Measurements from ENCODE around the gene LENG1.

LENG1 gene

DNA sequence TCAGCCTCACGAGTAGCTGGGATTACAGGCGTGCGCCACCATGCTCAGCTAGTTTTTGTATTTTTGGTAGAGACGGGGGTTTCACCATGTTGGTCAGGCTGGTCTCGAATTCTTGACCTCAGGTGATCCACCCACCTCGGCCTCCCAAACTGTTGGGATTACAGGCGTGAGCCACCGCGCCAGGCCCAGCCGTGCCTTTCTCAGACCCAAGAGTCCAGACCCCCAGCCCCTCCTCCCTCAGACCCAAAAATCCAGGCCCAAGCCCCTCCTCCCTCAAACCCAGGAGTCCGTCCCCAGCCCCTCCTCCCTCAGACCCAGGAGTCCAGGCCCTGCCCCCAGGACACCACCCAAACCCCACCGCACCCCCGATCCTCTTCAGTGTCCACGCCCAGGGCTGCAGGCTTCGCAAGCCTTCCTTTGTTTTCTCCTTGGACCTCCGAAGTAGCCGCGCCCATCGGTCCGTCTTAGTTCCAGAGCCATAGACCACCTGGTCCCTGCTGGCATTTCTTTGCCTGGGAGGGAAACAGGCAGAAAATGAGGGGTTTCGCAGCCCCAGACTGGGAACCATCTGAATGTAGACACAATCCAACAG, 9.7 kb upstream of the LENG1 start:
- Histone ChIP-seq H3K9me3 (replicated peaks; ENCODE audit: insufficient read depth, low read length) (no peaks in the 10 kb centered on the region), H3K9me2 (replicated peaks; ENCODE audit: insufficient read depth, low read length) (no peaks in the 10 kb centered on the region), H2AFZ (ENCODE audit: low read length) (no peak overlapping the region), H3K9ac (ENCODE audit: low read length) (no peak overlapping the region), H3K79me2 (ENCODE audit: low read length) (no peaks in the 10 kb centered on the region), H3K4me1 (ENCODE audit: low read length) (peaks cover 4% of the 10 kb centered on the region; the same call in 1 of the 2 replicates), H3K36me3 (replicated peaks; ENCODE audit: insufficient read depth, low read length) (no peaks in the 10 kb centered on the region), H3K27me3 (replicated peaks; ENCODE audit: insufficient read depth, low read length) (peaks cover 22% of the 10 kb centered on the region), H3K27ac (ENCODE audit: low read length) (no peak overlapping the region), H4K20me1 (ENCODE audit: insufficient read depth, low read length) (no peaks in the 10 kb centered on the region), H3K4me3 (ENCODE audit: low read length) (no peak overlapping the region), H3F3A (ENCODE audit: insufficient read depth, low read length) (no peaks in the 10 kb centered on the region), H3K4me2 (ENCODE audit: low read depth, low read length) (no peak overlapping the region)
- no peak for DNase-seq
- TF ChIP-seq, protein P1, sequence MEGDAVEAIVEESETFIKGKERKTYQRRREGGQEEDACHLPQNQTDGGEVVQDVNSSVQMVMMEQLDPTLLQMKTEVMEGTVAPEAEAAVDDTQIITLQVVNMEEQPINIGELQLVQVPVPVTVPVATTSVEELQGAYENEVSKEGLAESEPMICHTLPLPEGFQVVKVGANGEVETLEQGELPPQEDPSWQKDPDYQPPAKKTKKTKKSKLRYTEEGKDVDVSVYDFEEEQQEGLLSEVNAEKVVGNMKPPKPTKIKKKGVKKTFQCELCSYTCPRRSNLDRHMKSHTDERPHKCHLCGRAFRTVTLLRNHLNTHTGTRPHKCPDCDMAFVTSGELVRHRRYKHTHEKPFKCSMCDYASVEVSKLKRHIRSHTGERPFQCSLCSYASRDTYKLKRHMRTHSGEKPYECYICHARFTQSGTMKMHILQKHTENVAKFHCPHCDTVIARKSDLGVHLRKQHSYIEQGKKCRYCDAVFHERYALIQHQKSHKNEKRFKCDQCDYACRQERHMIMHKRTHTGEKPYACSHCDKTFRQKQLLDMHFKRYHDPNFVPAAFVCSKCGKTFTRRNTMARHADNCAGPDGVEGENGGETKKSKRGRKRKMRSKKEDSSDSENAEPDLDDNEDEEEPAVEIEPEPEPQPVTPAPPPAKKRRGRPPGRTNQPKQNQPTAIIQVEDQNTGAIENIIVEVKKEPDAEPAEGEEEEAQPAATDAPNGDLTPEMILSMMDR (IDR thresholded peaks at IDR 0.05; ENCODE audit: low read length) = no peak

GRCh38 chr19:54168174-54168917, 8.8 kb upstream of the LENG1 start:
- no peaks in the 10 kb centered on the region for H3K79me2 ChIP-seq (ENCODE audit: low read length)
- no peak overlapping the region for H3K9ac ChIP-seq (ENCODE audit: low read length)
- no peak overlapping the region for H3K27ac ChIP-seq (ENCODE audit: low read length)
- peaks cover 24% of the 10 kb centered on the region for H3K27me3 ChIP-seq (replicated peaks; ENCODE audit: insufficient read depth, low read length)
- no peak overlapping the region for H2AFZ ChIP-seq (ENCODE audit: low read length)
- H3K9me3 ChIP-seq (replicated peaks; ENCODE audit: insufficient read depth, low read length) = no peaks in the 10 kb centered on the region
- no peaks in the 10 kb centered on the region for H3K36me3 ChIP-seq (replicated peaks; ENCODE audit: insufficient read depth, low read length)
- peak; percentile 79 for DNase-seq
- no peaks in the 10 kb centered on the region for H3K9me2 ChIP-seq (replicated peaks; ENCODE audit: insufficient read depth, low read length)
- no peak overlapping the region; the same call in 1 of the 2 replicates for H3K4me3 ChIP-seq (ENCODE audit: low read length)
- peaks cover 4% of the 10 kb centered on the region; the same call in 1 of the 2 replicates for H3K4me1 ChIP-seq (ENCODE audit: low read length)
- no peaks in the 10 kb centered on the region for H3F3A ChIP-seq (ENCODE audit: insufficient read depth, low read length)
- peak overlapping the region; percentile 76; the same call in 1 of the 2 replicates for H3K4me2 ChIP-seq (ENCODE audit: low read depth, low read length)
- no peaks in the 10 kb centered on the region for H4K20me1 ChIP-seq (ENCODE audit: insufficient read depth, low read length)
- no peak for TF ChIP-seq EZH2 (optimal IDR thresholded peaks at IDR 0.05; ENCODE audit: low read depth, low read length)
- TF ChIP-seq, protein P1 (IDR thresholded peaks at IDR 0.05; ENCODE audit: low read length) = peak; percentile 72
- no peak for TF ChIP-seq EZH2phosphoT487 (IDR thresholded peaks at IDR 0.05; ENCODE audit: low read length)

DNA sequence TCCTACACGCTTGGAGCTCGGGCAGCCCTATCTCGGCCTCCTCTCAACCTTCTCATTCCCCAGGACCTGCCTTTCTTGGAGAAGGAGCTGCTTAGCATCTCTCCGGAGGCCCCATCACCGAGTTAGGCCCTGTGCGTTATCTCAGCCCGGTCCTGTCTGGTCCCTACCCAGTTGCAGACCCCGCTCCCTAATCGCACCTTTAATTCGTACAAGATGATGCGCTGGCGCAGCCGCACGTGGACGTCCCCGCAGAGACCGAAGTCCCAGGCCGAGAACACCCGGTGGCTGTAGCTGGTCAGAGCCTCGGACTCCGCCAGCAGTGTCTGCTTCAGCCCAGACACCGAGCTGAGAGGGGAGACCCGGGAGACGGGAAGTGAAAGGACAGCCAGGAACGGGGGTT, 5.7 kb upstream of the LENG1 start:
- no peaks in the 10 kb centered on the region for H3K36me3 ChIP-seq (replicated peaks; ENCODE audit: insufficient read depth, low read length)
- no peaks in the 10 kb centered on the region for H4K20me1 ChIP-seq (ENCODE audit: insufficient read depth, low read length)
- H3K4me2 ChIP-seq (ENCODE audit: low read depth, low read length) = no peak overlapping the region
- H3K4me3 ChIP-seq (ENCODE audit: low read length) = no peak overlapping the region
- no peak overlapping the region for H2AFZ ChIP-seq (ENCODE audit: low read length)
- no peaks in the 10 kb centered on the region for H3K9me3 ChIP-seq (replicated peaks; ENCODE audit: insufficient read depth, low read length)
- H3F3A ChIP-seq (ENCODE audit: insufficient read depth, low read length) = no peaks in the 10 kb centered on the region
- H3K79me2 ChIP-seq (ENCODE audit: low read length) = peaks cover 5% of the 10 kb centered on the region; the same call in 1 of the 2 replicates
- peaks cover 24% of the 10 kb centered on the region for H3K27me3 ChIP-seq (replicated peaks; ENCODE audit: insufficient read depth, low read length)
- H3K9ac ChIP-seq (ENCODE audit: low read length) = no peak overlapping the region
- H3K27ac ChIP-seq (ENCODE audit: low read length) = no peak overlapping the region
- no peak for DNase-seq
- no peaks in the 10 kb centered on the region for H3K9me2 ChIP-seq (replicated peaks; ENCODE audit: insufficient read depth, low read length)
- TF ChIP-seq EZH2 (optimal IDR thresholded peaks at IDR 0.05; ENCODE audit: low read depth, low read length) (no peak), EZH2phosphoT487 (IDR thresholded peaks at IDR 0.05; ENCODE audit: low read length) (no peak)
- TF ChIP-seq, protein P1 (IDR thresholded peaks at IDR 0.05; ENCODE audit: low read length) = no peak
- H3K4me1 ChIP-seq (ENCODE audit: low read length) = peaks cover 10% of the 10 kb centered on the region
